Fibroblast of villous mesenchyme (primary cell): Measurements from ENCODE around the gene NTN5. TPM values are rescaled to one million over a fixed set of nuclear protein-coding genes. Genes with fewer than 3 reads are reported as not detected.

ENCODE experiments used
- DNase-seq: peaks from one replicate; pipeline ENCODE4 v3.0.0-alpha.2; 2010; ENCODE audit warnings: low read depth
- H3K4me3 ChIP-seq: 2 replicates; pipeline ENCODE4 v1.5.1; 2011; ENCODE audit warnings: low read depth, mild to moderate bottlenecking, low read length
- CTCF ChIP-seq: IDR thresholded peaks from 2 replicates; pipeline ENCODE4 v1.5.1; 2012; ENCODE audit warnings: low read depth, mild to moderate bottlenecking, low read length; ENCODE audit not compliant: insufficient read depth
- total RNA-seq: library from RNA; depleted of rRNA; stranded (reverse); fragments of >200 nt; gene quantifications from 2 replicates; pipeline ENCODE4 v1.2.3, GENCODE V29; 2012

NTN5 gene
- total RNA-seq, 1 donor = not detected

DNA sequence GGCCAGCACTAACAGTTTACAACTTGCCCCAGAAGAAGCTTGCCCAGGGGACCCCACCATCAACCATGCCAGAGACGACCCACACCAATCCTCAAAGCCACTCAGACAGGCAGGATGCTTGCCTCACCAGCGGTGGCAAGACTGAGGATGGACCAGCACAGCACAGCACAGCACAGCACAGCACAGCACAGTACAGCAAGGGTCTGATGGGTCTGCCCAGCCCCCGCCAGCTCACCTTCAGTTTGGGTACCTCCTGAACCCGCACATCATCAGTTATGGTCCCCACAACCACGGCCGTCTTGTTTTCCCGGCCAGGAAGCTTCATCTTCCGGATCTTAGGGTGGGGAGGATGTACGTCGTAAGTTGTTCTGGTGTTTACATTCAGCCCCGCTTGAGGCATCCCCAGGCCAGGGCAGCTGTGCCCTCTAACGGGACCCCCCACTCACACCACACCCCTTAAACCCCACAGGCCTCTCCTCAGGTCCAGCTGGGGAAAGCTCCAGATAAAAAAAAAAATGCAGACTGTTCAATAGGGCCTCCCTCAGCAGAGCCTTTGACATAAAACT, 56.2 kb downstream of the NTN5 start:
- DNase-seq = no peak
- peak overlapping the region; percentile 93 for H3K4me3 ChIP-seq
- TF ChIP-seq CTCF = no peak

DNA sequence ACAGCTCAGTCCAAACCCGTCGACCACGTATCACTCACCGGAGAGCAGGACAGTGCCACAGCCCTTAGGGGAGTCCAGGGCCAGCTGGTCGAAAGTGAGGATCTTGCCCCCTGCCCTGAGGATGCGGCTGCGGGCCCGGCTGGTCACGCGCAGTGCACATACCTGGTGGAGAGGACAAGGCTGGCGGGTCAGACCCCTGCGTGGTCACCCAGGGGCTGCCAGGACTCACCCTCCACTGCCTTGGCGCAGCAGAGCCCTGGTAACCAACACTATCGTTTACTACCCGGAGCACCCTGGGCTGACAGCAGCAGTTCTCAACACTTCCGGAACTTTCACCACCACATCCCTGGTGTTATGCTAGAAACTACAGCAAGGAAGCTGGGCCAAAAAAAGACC, 56.8 kb downstream of the NTN5 start:
- TF ChIP-seq CTCF = no peak
- no peak overlapping the region for H3K4me3 ChIP-seq
- DNase-seq = no peak

GRCh38 chr19:48615231-48616040, 57.4 kb downstream of the NTN5 start:
- DNase-seq = no peak
- no peak for TF ChIP-seq CTCF
- H3K4me3 ChIP-seq = no peak overlapping the region

GRCh38 chr19:48614436-48615230, 58.2 kb downstream of the NTN5 start, which contains the start of gene FAM83E:
Gene FAM83E, minus strand, starts transcription at chr19:48615076. Its CDS starts 1,704 bp downstream, at chr19:48613372.
- no peak within 1 kb of the TSS for H3K4me3 ChIP-seq
- TF ChIP-seq CTCF = no peak
- DNase-seq = no peak

- DNase-seq = no peak
- H3K4me3 ChIP-seq = no peak overlapping the region
- TF ChIP-seq CTCF = no peak
These were observed 58.9 kb downstream of the NTN5 start for GRCh38 chr19:48613852-48614435.

DNA sequence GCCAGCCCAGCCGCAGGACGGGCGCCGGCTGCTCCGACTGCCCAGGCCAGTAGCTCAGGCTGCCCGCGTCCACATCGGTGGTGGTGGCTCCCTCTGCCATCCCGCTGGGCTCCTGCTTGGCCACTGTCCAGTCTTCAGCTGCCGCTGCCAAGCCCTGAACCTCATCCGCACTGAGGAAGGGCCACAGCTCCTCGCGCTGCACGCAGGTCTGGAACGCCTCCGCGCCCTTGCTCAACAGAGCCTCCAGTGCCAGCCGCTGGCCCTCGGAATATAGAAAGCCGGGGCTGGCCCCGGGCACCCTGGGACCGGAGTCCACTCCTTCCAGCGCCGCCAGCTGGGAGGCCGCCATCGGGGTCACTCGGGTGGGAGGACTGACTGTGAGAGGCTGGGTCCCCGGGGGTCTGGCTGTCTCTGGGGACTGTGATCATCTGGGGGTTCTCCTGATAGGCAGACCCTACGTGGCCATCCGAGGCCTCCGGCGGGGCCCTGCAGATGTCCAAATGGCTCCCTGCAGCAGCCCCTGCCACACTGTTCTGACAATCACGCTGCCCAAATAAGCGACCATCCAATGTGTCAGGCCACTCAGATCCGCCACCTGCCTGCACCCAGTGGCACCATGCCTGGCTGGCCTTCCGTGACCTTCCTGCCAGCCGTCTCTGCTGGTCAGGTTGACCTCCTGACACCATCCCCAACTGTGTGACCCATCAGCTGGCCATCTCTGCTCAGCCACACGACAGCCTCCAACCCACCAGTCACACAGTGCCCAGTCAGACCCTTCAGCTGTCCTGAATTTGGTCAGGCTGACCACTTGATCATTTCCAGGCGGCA, 59.6 kb downstream of the NTN5 start:
- DNase-seq = no peak
- H3K4me3 ChIP-seq = no peak overlapping the region
- no peak for TF ChIP-seq CTCF
